NT2/D1 (cell line): ENCODE measurements around the gene FAM120AOS.

Source experiments
- DNase-seq: peaks from one replicate; pipeline ENCODE4 v3.0.0-alpha.2; 2011; ENCODE audit warnings: low read depth, low spot score
- H3K27me3 ChIP-seq: 2 replicates; pipeline ENCODE4 v1.6.0; 2011; ENCODE audit warnings: mild to moderate bottlenecking; ENCODE audit not compliant: insufficient read length, insufficient read depth
- H3K36me3 ChIP-seq: 2 replicates; pipeline ENCODE4 v1.6.1; 2011; ENCODE audit warnings: mild to moderate bottlenecking, low read length, mixed read lengths; ENCODE audit not compliant: insufficient read depth, insufficient read length
- H3K4me1 ChIP-seq: 2 replicates; pipeline ENCODE4 v1.5.1; 2011; ENCODE audit not compliant: insufficient read depth, insufficient read length
- H3K4me3 ChIP-seq: 2 replicates; pipeline ENCODE4 v1.5.1; 2011; ENCODE audit warnings: low read depth; ENCODE audit not compliant: insufficient read length
- H3K9ac ChIP-seq: 2 replicates; pipeline ENCODE4 v1.6.0; 2011; ENCODE audit warnings: low read depth; ENCODE audit not compliant: insufficient read length
- H3K9me3 ChIP-seq: 2 replicates; pipeline ENCODE4 v1.5.1; 2011; ENCODE audit warnings: mild to moderate bottlenecking, low read length; ENCODE audit not compliant: insufficient read depth
- SUZ12 ChIP-seq: IDR thresholded peaks from 2 replicates; pipeline ENCODE4 v1.6.1; 2011; ENCODE audit not compliant: insufficient read length, insufficient read depth; ENCODE audit errors: extremely low read depth
- YY1 ChIP-seq: IDR thresholded peaks from 2 replicates; pipeline ENCODE4 v1.6.1; 2011; ENCODE audit not compliant: insufficient read length, insufficient read depth
- ZNF274 ChIP-seq: IDR thresholded peaks from 2 replicates; pipeline ENCODE4 v1.6.1; 2011; ENCODE audit warnings: mild to moderate bottlenecking, low read depth, low read length

Gene FAM120AOS

GRCh38 chr9:93488244-93488643 lies 34.9 kb upstream of the FAM120AOS start:
- Histone ChIP-seq H3K4me1 (no peaks in the 10 kb centered on the region), H3K9me3 (no peaks in the 10 kb centered on the region), H3K36me3 (peaks cover 40% of the 10 kb centered on the region), H3K27me3 (no peaks in the 10 kb centered on the region), H3K9ac (no peak overlapping the region), H3K4me3 (no peak overlapping the region)
- DNase-seq, result no peak
- TF ChIP-seq YY1 (no peak), SUZ12 (no peak), ZNF274 (no peak)

- DNase-seq, result no peak
- Histone ChIP-seq H3K9me3 (no peaks in the 10 kb centered on the region), H3K4me1 (no peaks in the 10 kb centered on the region), H3K36me3 (peaks cover 44% of the 10 kb centered on the region), H3K9ac (no peak overlapping the region), H3K27me3 (no peaks in the 10 kb centered on the region), H3K4me3 (no peak overlapping the region)
- TF ChIP-seq SUZ12, result no peak
- no peak for TF ChIP-seq YY1
- TF ChIP-seq ZNF274, result no peak
These were observed 32.9 kb upstream of the FAM120AOS start for GRCh38 chr9:93486268-93486667.

GRCh38 chr9:93483497-93483896 lies 30.1 kb upstream of the FAM120AOS start:
- TF ChIP-seq SUZ12 (no peak), ZNF274 (no peak), YY1 (no peak)
- Histone ChIP-seq H3K9ac (no peak overlapping the region), H3K4me1 (no peaks in the 10 kb centered on the region), H3K9me3 (no peaks in the 10 kb centered on the region), H3K27me3 (no peaks in the 10 kb centered on the region), H3K36me3 (peaks cover 28% of the 10 kb centered on the region), H3K4me3 (no peak overlapping the region)
- DNase-seq, result no peak

- H3K36me3 ChIP-seq, result peaks cover 46% of the 10 kb centered on the region
- TF ChIP-seq ZNF274 (no peak), SUZ12 (no peak), YY1 (no peak)
- H3K27me3 ChIP-seq, result no peaks in the 10 kb centered on the region
These were observed 27.4 kb upstream of the FAM120AOS start for GRCh38 chr9:93480728-93481324.

GRCh38 chr9:93480262-93480661 lies 26.9 kb upstream of the FAM120AOS start:
- Histone ChIP-seq H3K27me3 (no peaks in the 10 kb centered on the region), H3K4me3 (no peak overlapping the region), H3K9ac (no peak overlapping the region), H3K9me3 (no peaks in the 10 kb centered on the region), H3K4me1 (no peaks in the 10 kb centered on the region), H3K36me3 (peaks cover 45% of the 10 kb centered on the region)
- no peak for DNase-seq
- TF ChIP-seq ZNF274 (no peak), SUZ12 (no peak), YY1 (no peak)

More at GRCh38 chr9:93480728-93481324, 27.4 kb upstream of the FAM120AOS start:
- Histone ChIP-seq H3K9me3 (no peaks in the 10 kb centered on the region), H3K9ac (no peak overlapping the region), H3K4me1 (no peaks in the 10 kb centered on the region), H3K4me3 (no peak overlapping the region)
- DNase-seq, result no peak

- Histone ChIP-seq H3K9me3 (no peaks in the 10 kb centered on the region), H3K9ac (no peak overlapping the region), H3K27me3 (no peaks in the 10 kb centered on the region), H3K4me3 (no peak overlapping the region), H3K4me1 (no peaks in the 10 kb centered on the region), H3K36me3 (peaks cover 46% of the 10 kb centered on the region)
- TF ChIP-seq ZNF274 (no peak), SUZ12 (no peak), YY1 (no peak)
- no peak for DNase-seq
These were observed 26.3 kb upstream of the FAM120AOS start for GRCh38 chr9:93479726-93480125.

GRCh38 chr9:93477397-93477796 lies 24.0 kb upstream of the FAM120AOS start:
- H3K9me3 ChIP-seq, result no peaks in the 10 kb centered on the region
- H3K27me3 ChIP-seq, result no peaks in the 10 kb centered on the region
- H3K4me1 ChIP-seq, result no peaks in the 10 kb centered on the region
- TF ChIP-seq SUZ12, result no peak
- H3K36me3 ChIP-seq, result peaks cover 45% of the 10 kb centered on the region
- H3K9ac ChIP-seq, result no peak overlapping the region
- no peak overlapping the region for H3K4me3 ChIP-seq
- no peak for DNase-seq
